HepG2 (cell line): Measurements from ENCODE around the gene PIGK. TPM values are rescaled to one million over a fixed set of nuclear protein-coding genes. Genes with fewer than 3 reads are reported as not detected.

Source experiments
- ATAC-seq: fragments of 200-7000 bp; cut with Tn5 transposase; 3 replicates; pipeline ENCODE4 v1.9.1; 2020; ENCODE audit warnings: mild to moderate bottlenecking, moderate library complexity
- BruUV-seq: library from RNA; stranded (reverse); fragments of 400-500 nt; replicated peaks from 2 replicates; lab custom pipeline; 2021; lab: Mats Ljungman, UMichigan
- CTCF ChIA-PET: fragments of 300-600 bp; formaldehyde crosslinking; extraction: SDS; loops from one replicate; lab custom pipeline; 2021; ENCODE audit warnings: low total read pairs, inconsistent platforms, low intra/inter-chr PET ratio; lab: Yijun Ruan, JAX
- POLR2A ChIA-PET: fragments of 350-600 bp; sonication (Branson Sonifier 250); formaldehyde crosslinking; loops from one replicate; lab custom pipeline; 2020; ENCODE audit warnings: antibody characterized with exemption, inconsistent platforms; lab: Yijun Ruan, JAX
- DNase-seq: peaks from one replicate; pipeline ENCODE4 v3.0.0-alpha.2; 2015; ENCODE audit warnings: low spot score
- FAIRE-seq: peaks from 3 replicates; lab custom pipeline; 2011; peaks lifted over from hg19 to GRCh38; lab: Jason Lieb, UNC
- H2AFZ ChIP-seq: one replicate; pipeline ENCODE4 v1.6.1; 2011; ENCODE audit warnings: low read length, inconsistent platforms
- H3K27ac ChIP-seq: fragments of 300-600 bp; 3 replicates; pipeline ENCODE4 v1.8.0; 2011; ENCODE audit warnings: mixed run types, mild to moderate bottlenecking, mixed read lengths, low read length, inconsistent platforms; ENCODE audit not compliant: insufficient read depth; ENCODE audit errors: extremely low read length
- H3K27me3 ChIP-seq, 2 experiments: fragments of 200-600 bp in 1 of 2; 2 replicates in 1 of 2; 3 replicates in 1 of 2; pipeline versions ENCODE4 v1.6.0 to v1.8.0; 2011; ENCODE audit warnings: low read length in 2 of 2, mild to moderate bottlenecking in 2 of 2, moderate library complexity in 2 of 2, inconsistent platforms in 1 of 2; ENCODE audit not compliant: insufficient read depth in 2 of 2, control insufficient read depth in 1 of 2
- H3K36me3 ChIP-seq, 2 experiments: fragments of 200-600 bp in 1 of 2; replicated peaks in 1 of 2; 2 replicates in 1 of 2; 3 replicates in 1 of 2; pipeline versions ENCODE4 v1.5.1 to v1.8.0; 2011; ENCODE audit warnings: low read length in 2 of 2, inconsistent platforms in 1 of 2; ENCODE audit not compliant: insufficient read depth in 2 of 2, control insufficient read depth in 1 of 2
- H3K4me1 ChIP-seq: 2 replicates; pipeline ENCODE4 v1.5.1; 2012; ENCODE audit warnings: low read length, inconsistent platforms; ENCODE audit not compliant: insufficient read depth
- H3K4me2 ChIP-seq: 2 replicates; pipeline ENCODE4 v1.6.0; 2011; ENCODE audit warnings: low read depth, low read length, inconsistent platforms
- H3K4me3 ChIP-seq, 3 experiments: fragments of 200-600 bp in 1 of 3; sonication (generic), shearing (Covaris generic) in 1 of 3; replicated peaks in 1 of 3; 2 replicates each; pipeline ENCODE4 v1.5.1; 2011 to 2016; ENCODE audit warnings: low read length in 3 of 3, inconsistent platforms in 2 of 3, low read depth in 2 of 3, mild to moderate bottlenecking in 2 of 3, control low read depth in 1 of 3, mixed read lengths in 1 of 3; ENCODE audit not compliant: insufficient read depth in 1 of 3
- H3K79me2 ChIP-seq: one replicate; pipeline ENCODE4 v1.6.1; 2011; ENCODE audit warnings: low read length, inconsistent platforms; ENCODE audit not compliant: insufficient read depth
- H3K9ac ChIP-seq: 2 replicates; pipeline ENCODE4 v1.6.0; 2011; ENCODE audit warnings: mild to moderate bottlenecking, low read depth, low read length, inconsistent platforms; ENCODE audit not compliant: insufficient read depth
- H3K9me3 ChIP-seq: 2 replicates; pipeline ENCODE4 v1.5.1; 2012; ENCODE audit warnings: mild to moderate bottlenecking, low read length
- H4K20me1 ChIP-seq: 2 replicates; pipeline ENCODE4 v1.6.0; 2011; ENCODE audit warnings: inconsistent platforms, mild to moderate bottlenecking, low read length, moderate library complexity; ENCODE audit not compliant: insufficient read depth
- KLF13 ChIP-seq: sonication (generic); formaldehyde crosslinking; IDR thresholded peaks from 2 replicates; pipeline ENCODE4 v1.4.0; 2020; ENCODE audit warnings: mild to moderate bottlenecking, missing genetic modification reagents
- PPARG ChIP-seq: conservative IDR thresholded peaks from 2 replicates; pipeline ENCODE4 v1.6.1; 2016; ENCODE audit warnings: missing biosample characterization, missing genetic modification reagents
- TBP ChIP-seq: sonication (generic); formaldehyde crosslinking; IDR thresholded peaks from 2 replicates; pipeline ENCODE4 v1.5.0; 2020; ENCODE audit warnings: missing genetic modification reagents
- ZNF652 ChIP-seq: IDR thresholded peaks from 2 replicates; pipeline ENCODE4 v1.6.1; 2016; ENCODE audit warnings: low read depth, borderline replicate concordance
- WGBS: methylation state at CpG from one replicate; pipeline ENCODE4 v1.1.6; 2017; ENCODE audit warnings: low lambda C conversion rate; 5-methylcytosine and 5-hydroxymethylcytosine counted together
- in situ Hi-C: cut with HindIII; loops from 2 replicates; pipeline ENCODE4 v1.10.0; 2017; ENCODE audit warnings: low pct_unique_long_range_greater_than_20kb; ENCODE audit not compliant: extremely low pct_ligation_motif_present
- intact Hi-C: fragments of 100-400 bp; cut with micrococcal nuclease; formaldehyde crosslinking; loops from one replicate; pipeline ENCODE4 v1.10.0; 2022; ENCODE audit not compliant: unreplicated experiment
- polyA plus RNA-seq, 8 experiments: library from polyadenylated mRNA; depleted of rRNA in 3 of 8; stranded (reverse) in 7 of 8; unstranded in 1 of 8; fragments of >200 nt; fragmentation: Illumina TruSeq in 4 of 8; extraction: Trizol in 4 of 8; gene quantifications; 2 replicates each; pipeline versions ENCODE4 v1.2.1 to v1.2.3, GENCODE V29; 2011 to 2016; ENCODE audit warnings: low read depth in 4 of 8, missing spikeins in 1 of 8, mixed read lengths in 1 of 8; ENCODE audit not compliant: insufficient read depth in 1 of 8
- total RNA-seq, 5 experiments: library from RNA; depleted of rRNA; stranded (reverse); fragments of >200 nt; fragmentation: Illumina TruSeq; extraction: Trizol; gene quantifications; 2 replicates each; pipeline ENCODE4 v1.2.3, GENCODE V29; 2016; ENCODE audit warnings: low read depth in 1 of 5
- TF ChIP-seq, protein P1 (sequence below): sonication (generic); formaldehyde crosslinking; IDR thresholded peaks from 2 replicates; pipeline ENCODE4 v1.5.0; 2020; ENCODE audit warnings: mild to moderate bottlenecking, missing genetic modification reagents, borderline replicate concordance

Gene PIGK
- total and polyA plus RNA-seq, 2 of the 13 experiments (the other 11 are each of a cell fraction or from before 2014, with no cell fraction given) = 14.7 to 38.5 TPM

DNA sequence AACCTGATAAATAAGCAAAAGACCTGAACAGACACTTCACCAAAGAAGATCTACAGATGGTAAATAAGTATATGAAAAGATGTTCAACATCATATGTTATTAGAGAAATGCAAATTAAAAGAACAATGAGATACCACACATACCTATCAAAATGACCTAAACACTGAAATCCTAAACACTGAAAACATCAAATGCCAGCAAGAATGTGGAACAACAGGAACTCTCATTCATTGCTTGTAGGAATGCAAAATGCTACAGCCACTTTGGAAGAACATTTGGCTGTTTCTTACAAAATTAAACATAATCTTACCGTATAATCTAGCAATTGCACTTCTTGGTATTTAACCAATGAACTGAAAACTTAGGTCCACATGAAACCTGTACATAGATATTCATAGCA lies 14.9 kb upstream of the PIGK start:
- Histone ChIP-seq H4K20me1 (no peaks in the 10 kb centered on the region), H3K27me3 (no peaks in the 10 kb centered on the region; a peak in 1 of 5 replicates)
- TF ChIP-seq KLF13 (CRISPR knock-in tag) (no peak), ZNF652 (CRISPR knock-in tag) (no peak), PPARG (no peak), TBP (CRISPR knock-in tag) (no peak)
- TF ChIP-seq, protein P1, sequence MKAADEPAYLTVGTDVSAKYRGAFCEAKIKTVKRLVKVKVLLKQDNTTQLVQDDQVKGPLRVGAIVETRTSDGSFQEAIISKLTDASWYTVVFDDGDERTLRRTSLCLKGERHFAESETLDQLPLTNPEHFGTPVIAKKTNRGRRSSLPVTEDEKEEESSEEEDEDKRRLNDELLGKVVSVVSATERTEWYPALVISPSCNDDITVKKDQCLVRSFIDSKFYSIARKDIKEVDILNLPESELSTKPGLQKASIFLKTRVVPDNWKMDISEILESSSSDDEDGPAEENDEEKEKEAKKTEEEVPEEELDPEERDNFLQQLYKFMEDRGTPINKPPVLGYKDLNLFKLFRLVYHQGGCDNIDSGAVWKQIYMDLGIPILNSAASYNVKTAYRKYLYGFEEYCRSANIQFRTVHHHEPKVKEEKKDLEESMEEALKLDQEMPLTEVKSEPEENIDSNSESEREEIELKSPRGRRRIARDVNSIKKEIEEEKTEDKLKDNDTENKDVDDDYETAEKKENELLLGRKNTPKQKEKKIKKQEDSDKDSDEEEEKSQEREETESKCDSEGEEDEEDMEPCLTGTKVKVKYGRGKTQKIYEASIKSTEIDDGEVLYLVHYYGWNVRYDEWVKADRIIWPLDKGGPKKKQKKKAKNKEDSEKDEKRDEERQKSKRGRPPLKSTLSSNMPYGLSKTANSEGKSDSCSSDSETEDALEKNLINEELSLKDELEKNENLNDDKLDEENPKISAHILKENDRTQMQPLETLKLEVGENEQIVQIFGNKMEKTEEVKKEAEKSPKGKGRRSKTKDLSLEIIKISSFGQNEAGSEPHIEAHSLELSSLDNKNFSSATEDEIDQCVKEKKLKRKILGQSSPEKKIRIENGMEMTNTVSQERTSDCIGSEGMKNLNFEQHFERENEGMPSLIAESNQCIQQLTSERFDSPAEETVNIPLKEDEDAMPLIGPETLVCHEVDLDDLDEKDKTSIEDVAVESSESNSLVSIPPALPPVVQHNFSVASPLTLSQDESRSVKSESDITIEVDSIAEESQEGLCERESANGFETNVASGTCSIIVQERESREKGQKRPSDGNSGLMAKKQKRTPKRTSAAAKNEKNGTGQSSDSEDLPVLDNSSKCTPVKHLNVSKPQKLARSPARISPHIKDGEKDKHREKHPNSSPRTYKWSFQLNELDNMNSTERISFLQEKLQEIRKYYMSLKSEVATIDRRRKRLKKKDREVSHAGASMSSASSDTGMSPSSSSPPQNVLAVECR (CRISPR knock-in tag) = no peak
- TF ChIP-seq, all 625 proteins: peak for 0
- no peaks in the 10 kb centered on the region for H3K9me3 ChIP-seq
- H3K36me3 ChIP-seq = no peaks in the 10 kb centered on the region
- no peak for ATAC-seq
- H3K9ac ChIP-seq = no peak overlapping the region
- CTCF ChIA-PET = no interaction called here
- in situ Hi-C loops (no loop called here), intact Hi-C loops (no loop called here)
- no peaks in the 10 kb centered on the region for H3K79me2 ChIP-seq
- FAIRE-seq = no peak
- POLR2A ChIA-PET = no interaction called here
- no peaks in the 10 kb centered on the region for H3K4me1 ChIP-seq
- H3K27ac ChIP-seq = no peak overlapping the region
- no peak overlapping the region for H2AFZ ChIP-seq
- no TSS peak for BruUV-seq
- H3K4me2 ChIP-seq = no peak overlapping the region
- no peak for DNase-seq
- no peak overlapping the region for H3K4me3 ChIP-seq
- WGBS = 94% methylated on average over 1 of the region's 1 CpG
